GM18499 (cell line): ENCODE results near the gene BUB1.
"Not testable (repeated sequence)": the region's sequence is repeated elsewhere in the genome, so short reads cannot be mapped to it uniquely, and the experiment has no call there.

Source experiments
- ATAC-seq: cut with Tn5 transposase; IDR thresholded peaks from one replicate; pipeline ENCODE4 v1.9.1; 2021; ENCODE audit warnings: moderate number of reproducible peaks; ENCODE audit not compliant: insufficient read depth, unreplicated experiment

Gene BUB1

DNA sequence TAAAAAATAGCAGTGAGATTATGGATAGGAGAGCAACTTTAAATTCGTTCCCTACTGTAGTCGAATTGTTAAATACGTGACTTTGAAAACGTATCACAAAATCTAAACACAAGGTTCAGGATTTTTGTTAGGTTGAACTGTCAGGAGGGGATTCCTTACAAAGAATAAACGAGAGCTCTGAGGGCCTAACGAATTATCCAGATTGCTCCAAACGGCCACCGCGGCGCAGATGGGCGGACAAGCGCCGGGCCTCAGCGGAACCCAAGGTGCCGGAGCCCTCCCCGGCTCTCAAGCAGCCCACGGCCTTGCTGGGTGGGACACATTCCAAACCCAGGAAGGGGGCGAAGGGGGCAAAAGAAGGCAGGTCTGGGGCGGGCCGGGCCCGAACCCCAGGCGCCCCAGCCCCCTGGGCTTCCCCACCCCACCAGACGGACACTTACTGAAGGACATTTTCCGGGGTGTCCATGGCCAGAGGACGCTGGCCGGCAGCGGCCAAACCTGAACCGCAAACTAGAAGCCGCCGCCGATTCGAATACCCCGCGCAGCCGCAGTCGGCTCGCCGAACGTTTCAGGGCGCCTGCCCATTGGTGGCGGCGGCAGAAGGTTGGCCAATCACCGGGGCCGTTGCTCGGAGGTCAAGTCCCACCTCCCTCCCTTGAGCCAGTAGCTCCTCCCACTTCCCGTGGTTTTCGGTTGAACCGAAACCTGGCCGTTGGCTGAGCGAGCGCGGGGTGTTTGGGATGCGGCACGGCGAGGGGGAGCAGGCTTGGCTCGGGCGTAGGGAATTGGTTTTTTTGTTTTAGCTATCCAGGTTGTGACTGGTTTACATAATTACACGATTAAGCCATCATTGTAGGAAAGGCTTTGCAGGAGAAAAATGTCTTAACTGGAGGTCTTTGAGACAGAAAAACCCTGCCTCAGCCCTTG is at the start of gene BUB1:
TSS of gene BUB1 (minus strand) at position 534 of the 927 bp plus-strand sequence. CDS start at position 466, 68 bp downstream.
- ATAC-seq = peak; percentile 32

DNA sequence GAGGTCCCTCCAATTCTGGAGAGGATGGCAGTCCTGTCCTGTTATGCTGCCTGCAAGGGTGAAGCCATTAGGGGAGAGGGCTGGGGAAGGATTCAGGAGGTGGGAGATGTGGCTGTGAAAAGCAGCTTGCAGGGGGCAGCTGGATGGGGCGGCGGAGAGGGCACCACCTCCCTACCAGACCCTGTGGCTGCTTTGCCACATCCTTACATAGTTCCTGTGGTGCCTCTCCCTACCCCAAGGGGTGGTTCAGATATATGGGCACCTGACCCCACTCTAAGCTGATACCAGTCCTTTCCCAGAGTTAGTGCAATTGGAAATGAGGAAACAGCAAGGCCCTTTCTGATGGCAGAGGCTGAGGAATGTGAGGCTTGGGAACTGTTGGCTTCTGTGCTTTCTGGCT is 48.4 kb upstream of the BUB1 start:
- no peak for ATAC-seq

DNA sequence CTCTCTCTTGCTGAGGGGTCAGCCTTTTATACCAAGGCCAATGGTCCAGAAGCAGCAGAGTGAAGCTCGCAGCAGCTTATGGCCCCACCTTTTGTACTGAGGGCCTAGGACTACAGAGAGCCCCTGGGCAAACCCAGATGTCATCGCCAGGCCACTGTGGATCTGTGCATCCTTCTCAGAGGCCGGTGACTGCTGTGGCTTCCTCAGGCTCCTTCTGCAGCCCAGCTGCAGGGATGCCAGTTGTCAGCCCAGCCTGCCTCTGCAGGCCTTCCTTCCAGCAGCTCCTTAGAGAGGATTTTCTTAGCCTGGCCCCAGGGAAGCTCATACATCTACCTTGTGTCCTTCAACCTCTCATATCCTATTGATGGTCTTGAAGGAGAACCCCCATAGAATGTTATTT is 48.0 kb upstream of the BUB1 start:
- no peak for ATAC-seq

GRCh38 chr2:110725370-110725769 is 47.5 kb upstream of the BUB1 start:
- ATAC-seq = no peak

DNA sequence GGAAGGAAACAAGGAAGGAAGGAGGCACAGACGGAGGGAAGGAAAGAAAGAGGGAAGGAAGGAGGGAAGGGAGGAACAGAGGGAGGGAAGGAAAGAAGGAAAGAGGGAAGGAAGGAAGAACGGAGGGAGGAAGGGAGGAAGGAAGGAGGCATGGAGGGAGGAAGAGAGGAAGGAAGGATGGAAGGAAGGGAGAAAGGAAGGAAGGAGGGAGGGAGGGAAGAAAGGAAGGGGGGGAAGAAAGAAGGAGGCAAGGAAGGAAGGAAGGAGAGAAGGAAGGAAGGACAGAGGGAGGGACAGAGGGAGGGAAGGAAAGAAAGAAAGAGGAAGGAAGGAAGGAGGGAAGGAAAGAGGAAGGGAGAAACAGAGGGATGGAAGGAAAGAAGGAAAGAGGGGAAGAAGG is 47.0 kb upstream of the BUB1 start:
- no peak for ATAC-seq

GRCh38 chr2:110720547-110720946 is 42.7 kb upstream of the BUB1 start:
- no peak for ATAC-seq

DNA sequence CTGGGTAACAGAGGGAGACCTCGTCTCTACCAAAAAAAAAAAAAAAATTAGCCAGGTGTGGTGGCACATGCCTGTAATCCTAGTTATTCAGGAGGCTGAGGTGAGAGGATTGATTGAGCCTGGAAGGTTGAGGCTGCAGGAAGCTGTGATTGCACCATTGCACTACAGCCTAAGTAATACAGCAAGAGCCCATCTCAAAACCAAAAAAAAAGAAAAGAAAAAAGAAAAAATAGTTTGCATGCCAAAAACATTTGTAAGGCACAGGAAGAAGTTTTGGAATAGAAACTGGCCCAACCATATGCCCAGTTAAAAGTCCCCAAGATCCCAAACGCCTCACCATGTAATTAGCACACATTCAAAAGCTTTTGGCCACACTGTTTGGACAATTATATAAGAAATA is 41.1 kb upstream of the BUB1 start:
- no peak for ATAC-seq

GRCh38 chr2:110718382-110718781 is 40.5 kb upstream of the BUB1 start:
- no peak for ATAC-seq

DNA sequence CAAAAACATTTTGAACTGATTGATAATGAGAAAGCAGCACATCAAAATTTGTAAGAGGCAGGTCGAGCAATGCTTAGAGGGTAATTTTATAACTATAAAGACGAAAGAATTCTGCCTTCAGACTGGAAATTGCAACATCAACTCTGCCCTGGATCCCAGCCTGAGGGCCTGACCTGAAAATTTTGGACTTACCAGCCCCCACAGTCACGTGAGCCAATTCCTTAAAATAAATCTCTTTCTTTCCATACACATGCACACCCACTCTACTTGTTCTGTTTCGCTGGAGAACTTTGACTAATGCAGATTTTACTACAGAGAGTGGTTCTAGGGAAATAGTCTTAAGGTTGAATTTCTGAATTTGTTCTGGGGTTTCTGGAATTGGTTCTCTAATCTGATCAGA is 39.9 kb upstream of the BUB1 start:
- ATAC-seq = no peak

- no peak for ATAC-seq
These were observed 39.2 kb upstream of the BUB1 start for GRCh38 chr2:110716959-110717645.

DNA sequence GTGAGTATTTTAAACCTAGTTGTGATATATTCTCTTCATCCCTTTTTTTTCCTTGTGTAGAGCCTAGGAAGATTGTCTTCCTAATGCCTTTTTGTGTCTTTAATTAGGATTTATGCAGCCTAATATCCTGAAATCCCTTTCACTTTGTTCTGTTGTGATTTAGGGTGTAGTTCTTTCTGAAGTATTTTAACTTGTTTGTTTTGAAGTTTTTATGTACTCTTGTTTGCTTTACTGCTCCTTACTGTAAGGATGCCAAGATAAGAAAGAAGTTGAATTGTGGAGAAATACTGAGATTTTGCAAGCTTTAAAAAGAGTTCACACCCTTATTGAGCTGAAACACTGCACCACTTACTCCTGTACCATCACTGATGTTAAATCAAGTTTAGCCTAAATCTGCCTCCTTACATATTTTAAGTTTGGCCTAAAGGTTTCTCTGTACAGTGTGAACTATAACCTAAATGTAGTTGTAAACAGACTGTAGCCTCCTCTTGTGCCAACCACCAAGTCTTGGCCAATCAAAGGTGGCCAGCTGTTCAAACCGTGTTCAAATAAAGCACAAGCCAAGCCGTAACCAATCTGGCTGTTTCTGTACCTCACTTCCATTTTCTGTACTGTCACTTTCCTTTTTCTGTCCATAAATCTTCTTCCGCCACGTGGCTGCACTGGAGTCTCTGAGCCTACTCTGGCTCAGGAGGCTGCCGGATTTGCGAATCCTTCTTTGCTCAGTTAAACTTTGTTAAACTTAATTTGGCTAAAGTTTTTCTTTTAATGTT is 36.8 kb upstream of the BUB1 start:
- no peak for ATAC-seq

DNA sequence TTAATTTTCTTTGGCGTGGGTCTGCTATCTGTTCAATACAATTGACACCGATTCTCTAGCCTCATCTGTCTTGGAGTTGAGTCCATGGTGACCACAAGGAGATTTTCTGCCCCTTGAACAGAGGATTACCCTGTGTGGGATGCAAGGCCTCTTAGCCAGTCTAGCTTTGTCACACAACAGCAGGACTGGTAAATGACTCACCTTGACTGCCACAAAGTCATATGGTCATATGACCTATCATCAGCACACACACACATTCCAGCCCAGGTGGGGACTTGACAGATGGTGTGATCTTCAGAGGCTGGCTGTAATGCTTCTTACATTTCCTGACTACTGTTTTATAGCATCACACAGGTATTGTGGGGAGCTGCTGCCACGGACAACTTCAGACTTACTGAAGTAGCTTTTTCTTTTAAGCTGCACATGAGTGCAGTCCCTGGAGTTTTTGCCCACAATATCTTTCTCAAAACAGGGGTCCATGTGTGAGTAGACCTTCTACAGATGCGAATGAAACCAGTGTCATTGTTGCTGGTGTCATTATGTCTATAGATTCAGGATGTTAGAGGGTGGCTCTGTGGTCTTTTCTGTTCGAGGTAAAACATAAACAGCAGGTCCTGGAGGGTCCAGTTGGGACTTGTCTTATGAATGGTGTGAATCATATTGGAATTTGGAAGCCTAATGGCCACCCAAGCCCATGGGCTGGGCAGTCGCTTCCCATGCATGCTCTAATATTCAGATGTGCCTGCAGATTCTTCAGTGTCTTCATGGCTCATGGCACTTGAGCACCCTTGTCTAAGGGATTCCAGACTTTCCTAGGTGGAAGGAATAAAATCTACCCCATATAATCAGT is 35.9 kb upstream of the BUB1 start:
- ATAC-seq = no peak

- no peak for ATAC-seq
These were observed 34.9 kb upstream of the BUB1 start for GRCh38 chr2:110712737-110713136.

DNA sequence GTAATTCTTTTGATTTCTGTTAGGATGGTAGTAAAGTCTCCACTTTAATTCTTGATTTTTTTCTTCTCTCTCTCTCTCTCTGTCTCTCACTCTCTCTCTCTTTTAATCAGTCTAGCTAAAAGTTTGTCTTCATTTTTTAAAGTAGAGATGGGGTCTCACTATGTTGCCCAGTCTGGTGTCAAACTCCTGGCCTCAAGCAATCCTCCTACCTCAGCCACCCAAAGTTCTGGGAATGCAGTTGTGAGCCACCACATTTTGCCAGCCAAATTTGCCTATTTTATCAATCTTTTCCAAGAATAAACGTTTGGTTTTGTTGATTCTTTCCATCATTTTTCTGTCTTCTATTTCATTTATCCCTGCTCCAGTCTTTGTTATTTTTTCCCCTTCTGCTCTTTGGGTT is 30.6 kb upstream of the BUB1 start:
- ATAC-seq = no peak

DNA sequence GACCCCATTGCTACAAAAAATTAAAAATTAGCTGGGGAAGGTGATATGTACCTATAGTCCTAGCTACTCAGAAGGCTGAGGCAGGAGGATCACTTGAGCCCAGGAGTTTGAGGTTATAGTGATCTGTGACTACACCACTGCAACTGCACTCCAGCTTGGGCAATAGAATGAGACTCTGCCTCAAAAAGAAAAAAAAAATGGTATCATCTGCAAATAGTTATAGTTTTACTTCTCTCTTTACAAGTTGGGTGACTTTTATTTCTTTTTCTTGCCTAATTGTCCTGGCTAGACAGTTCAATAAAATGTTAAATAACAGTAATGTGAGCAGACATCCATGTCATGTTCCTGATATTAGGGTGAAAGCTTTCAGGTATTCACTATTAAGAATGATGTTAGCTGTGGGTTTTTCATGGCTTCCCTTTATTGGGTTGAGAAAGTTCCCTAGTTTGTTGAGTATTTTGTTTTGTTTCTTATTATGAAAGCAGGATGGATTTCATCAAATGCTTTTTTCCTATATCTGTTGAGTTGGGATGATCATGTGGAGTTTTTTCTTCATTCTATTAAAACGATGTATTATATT is 29.6 kb upstream of the BUB1 start:
- no peak for ATAC-seq

DNA sequence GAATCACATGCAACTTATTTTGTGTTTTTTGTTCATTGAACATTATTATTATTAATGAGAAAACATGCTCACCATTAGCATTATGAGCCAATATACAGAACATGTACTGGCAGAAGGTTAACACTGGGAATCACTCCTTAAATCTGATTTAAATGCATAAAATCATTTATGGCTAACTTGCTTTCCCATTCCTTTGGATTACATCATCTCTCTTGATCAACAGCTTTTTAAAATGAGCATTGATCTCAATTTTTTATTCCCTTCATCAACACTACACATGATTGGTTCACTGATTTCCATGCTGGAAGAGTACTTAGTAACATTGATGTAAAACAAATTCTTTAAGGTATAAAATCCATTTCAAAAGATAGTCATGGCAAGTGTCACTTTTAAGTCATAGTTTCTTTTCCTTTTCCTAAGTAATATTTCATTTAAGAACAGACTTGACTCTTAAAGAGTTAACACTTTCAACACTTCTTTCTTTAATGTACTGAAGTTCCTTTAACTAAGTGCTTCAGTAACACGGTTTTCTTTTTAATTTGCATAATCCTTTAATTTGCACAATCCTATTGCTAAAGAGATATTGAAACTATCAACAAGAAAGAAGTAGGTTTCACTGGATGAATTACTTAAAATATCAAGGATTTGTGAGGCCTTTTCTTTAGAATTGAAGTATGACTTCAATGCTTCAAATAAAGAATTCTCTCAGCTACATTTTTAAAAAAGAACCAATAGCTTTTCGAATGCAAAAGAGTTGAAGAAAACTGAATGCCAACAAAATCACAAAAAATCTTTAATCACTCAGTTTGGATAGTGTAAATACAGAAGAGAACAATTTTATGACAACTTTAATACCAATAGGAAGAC is 24.9 kb upstream of the BUB1 start:
- ATAC-seq = no peak

- ATAC-seq = not testable (repeated sequence)
These were observed 20.4 kb upstream of the BUB1 start for GRCh38 chr2:110698253-110698652.

- not testable (repeated sequence) for ATAC-seq
These were observed 17.5 kb upstream of the BUB1 start for GRCh38 chr2:110695146-110695898.
